Thymus (tissue), 11 donors: ENCODE results near the gene BOD1. TPM values are rescaled to one million over a fixed set of nuclear protein-coding genes. Genes with fewer than 3 reads are reported as not detected.

ENCODE experiments used
- DNase-seq, 9 donors: peaks; one replicate each; pipeline ENCODE4 v3.0.0-alpha.2; 2013; ENCODE audit warnings: low spot score in 9 of 9, low read depth in 6 of 9, missing footprints in 1 of 9
- H3K27ac ChIP-seq, 2 donors: one replicate each; pipeline ENCODE4 v1.5.1; 2013; ENCODE audit warnings: control low read depth in 1 of 2, low read depth in 1 of 2, low read length in 1 of 2, mild to moderate bottlenecking in 1 of 2, moderate library complexity in 1 of 2
- H3K27me3 ChIP-seq, 2 donors: one replicate each; pipeline ENCODE4 v1.5.1; 2013; ENCODE audit warnings: low read length in 1 of 2; ENCODE audit not compliant: control insufficient read depth in 2 of 2, insufficient read depth in 1 of 2
- H3K36me3 ChIP-seq, 2 donors: one replicate each; pipeline ENCODE4 v1.5.1; 2013; ENCODE audit warnings: low read length in 1 of 2, mild to moderate bottlenecking in 1 of 2, moderate library complexity in 1 of 2; ENCODE audit not compliant: control insufficient read depth in 2 of 2, insufficient read depth in 2 of 2
- H3K4me1 ChIP-seq, 2 donors: one replicate each; pipeline ENCODE4 v1.5.1; 2013; ENCODE audit warnings: low read length in 2 of 2; ENCODE audit not compliant: control insufficient read depth in 2 of 2, insufficient read depth in 2 of 2
- H3K4me3 ChIP-seq, 2 donors: one replicate each; pipeline ENCODE4 v1.5.1; 2013; ENCODE audit warnings: low read length in 2 of 2, control low read depth in 1 of 2, mild to moderate bottlenecking in 1 of 2
- H3K9me3 ChIP-seq, 2 donors: one replicate each; pipeline ENCODE4 v1.5.1; 2013; ENCODE audit warnings: low read length in 1 of 2, mild to moderate bottlenecking in 1 of 2; ENCODE audit not compliant: control insufficient read depth in 2 of 2, insufficient read depth in 1 of 2
- WGBS: extraction: QIAGEN DNeasy Blood & Tissue Kit; methylation state at CpG from one replicate; pipeline ENCODE4 v1.1.7; 2013; 5-methylcytosine and 5-hydroxymethylcytosine counted together
- polyA plus RNA-seq: library from polyadenylated mRNA; stranded (reverse); fragments of 200-250 nt; gene quantifications from one replicate; pipeline ENCODE4 v1.2.3, GENCODE V29; 2013
- total RNA-seq: library from RNA; stranded (reverse); fragments of 120-200 nt; gene quantifications from one replicate; pipeline ENCODE4 v1.2.4, GENCODE V29; 2013
- donor health status: healthy.

Gene BOD1
- total and polyA plus RNA-seq, 2 donors: 36.7 to 38.8 TPM

GRCh38 chr5:173624282-173624681 is 7.8 kb upstream of the BOD1 start:
- 96% methylated on average over 5 of the region's 5 CpGs for WGBS
- H3K4me1 ChIP-seq: no peaks in the 10 kb centered on the region

DNA sequence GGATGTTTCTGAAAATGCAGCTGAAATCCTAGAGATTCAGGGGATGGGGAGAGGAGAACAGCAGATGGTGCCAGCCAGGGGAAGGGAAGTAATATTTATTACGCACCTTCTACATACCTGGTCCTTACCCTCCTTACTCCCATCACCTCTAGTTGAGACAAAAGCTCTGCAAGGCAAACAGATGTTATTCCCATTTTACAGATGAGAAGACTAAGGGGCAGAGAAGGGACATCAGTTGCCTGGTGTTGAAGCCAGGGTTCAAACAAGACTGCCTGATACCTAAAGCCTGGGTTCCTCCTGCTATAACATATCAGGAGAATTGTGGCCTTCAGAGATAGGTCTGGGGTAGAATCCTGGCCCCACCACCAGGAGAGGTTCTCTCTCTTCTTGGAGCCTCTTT is 7.3 kb upstream of the BOD1 start:
- WGBS: 90% methylated on average over 1 of the region's 1 CpG
- H3K27ac ChIP-seq: no peak overlapping the region

More at GRCh38 chr5:173624282-173624681, 7.8 kb upstream of the BOD1 start:
- DNase-seq: no peak
- H3K9me3 ChIP-seq: no peaks in the 10 kb centered on the region
- H3K36me3 ChIP-seq: no peaks in the 10 kb centered on the region
- no peak overlapping the region for H3K4me3 ChIP-seq
- peaks cover 0 to 7% of the 10 kb centered on the region in 2 donors for H3K27me3 ChIP-seq
- no peak overlapping the region for H3K27ac ChIP-seq

GRCh38 chr5:173623296-173623771 is 6.9 kb upstream of the BOD1 start:
- Histone ChIP-seq H3K27me3 (peaks cover 0 to 4% of the 10 kb centered on the region in 2 donors), H3K4me1 (no peaks in the 10 kb centered on the region), H3K36me3 (no peaks in the 10 kb centered on the region), H3K9me3 (no peaks in the 10 kb centered on the region), H3K27ac (no peak overlapping the region), H3K4me3 (no peak overlapping the region)
- no peak for DNase-seq
- 92% methylated on average over 10 of the region's 10 CpGs for WGBS

More for the DNA sequence above, 7.3 kb upstream of the BOD1 start:
- Histone ChIP-seq H3K9me3 (no peaks in the 10 kb centered on the region), H3K4me1 (no peaks in the 10 kb centered on the region), H3K4me3 (no peak overlapping the region), H3K36me3 (no peaks in the 10 kb centered on the region), H3K27me3 (peaks cover 0 to 7% of the 10 kb centered on the region in 2 donors)
- DNase-seq: no peak

- WGBS: 96% methylated on average over 19 of the region's 19 CpGs
- H3K4me1 ChIP-seq: no peaks in the 10 kb centered on the region
- no peaks in the 10 kb centered on the region for H3K36me3 ChIP-seq
- H3K27ac ChIP-seq: no peak overlapping the region
- no peaks in the 10 kb centered on the region for H3K9me3 ChIP-seq
- no peak overlapping the region for H3K4me3 ChIP-seq
- no peak for DNase-seq
- no peaks in the 10 kb centered on the region for H3K27me3 ChIP-seq
Measured at GRCh38 chr5:173622183-173623047, 6.0 kb upstream of the BOD1 start.

DNA sequence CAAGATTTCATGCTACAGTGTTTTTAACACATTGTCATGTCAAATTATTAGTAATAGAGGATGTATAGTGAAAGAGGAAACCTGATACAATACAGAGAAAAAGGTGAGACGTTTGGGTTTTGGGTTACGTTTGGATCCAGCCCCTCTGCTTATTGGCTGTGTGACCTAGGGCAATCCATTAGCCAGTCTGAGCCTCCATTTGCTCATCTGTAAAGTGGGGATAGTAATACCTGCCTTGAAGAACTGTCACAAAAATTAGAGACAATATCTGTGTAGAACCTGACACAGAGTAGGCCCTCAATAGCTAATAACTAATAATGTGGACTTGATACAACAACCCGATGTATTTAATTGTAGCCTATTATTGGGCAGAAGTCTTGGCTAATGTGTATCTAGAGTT is 4.3 kb upstream of the BOD1 start:
- H3K4me1 ChIP-seq: no peaks in the 10 kb centered on the region
- no peak overlapping the region for H3K4me3 ChIP-seq
- DNase-seq: no peak
- H3K27ac ChIP-seq: no peak overlapping the region
- no peaks in the 10 kb centered on the region for H3K9me3 ChIP-seq
- H3K27me3 ChIP-seq: no peaks in the 10 kb centered on the region
- H3K36me3 ChIP-seq: no peaks in the 10 kb centered on the region
- 79% methylated on average over 3 of the region's 3 CpGs for WGBS

DNA sequence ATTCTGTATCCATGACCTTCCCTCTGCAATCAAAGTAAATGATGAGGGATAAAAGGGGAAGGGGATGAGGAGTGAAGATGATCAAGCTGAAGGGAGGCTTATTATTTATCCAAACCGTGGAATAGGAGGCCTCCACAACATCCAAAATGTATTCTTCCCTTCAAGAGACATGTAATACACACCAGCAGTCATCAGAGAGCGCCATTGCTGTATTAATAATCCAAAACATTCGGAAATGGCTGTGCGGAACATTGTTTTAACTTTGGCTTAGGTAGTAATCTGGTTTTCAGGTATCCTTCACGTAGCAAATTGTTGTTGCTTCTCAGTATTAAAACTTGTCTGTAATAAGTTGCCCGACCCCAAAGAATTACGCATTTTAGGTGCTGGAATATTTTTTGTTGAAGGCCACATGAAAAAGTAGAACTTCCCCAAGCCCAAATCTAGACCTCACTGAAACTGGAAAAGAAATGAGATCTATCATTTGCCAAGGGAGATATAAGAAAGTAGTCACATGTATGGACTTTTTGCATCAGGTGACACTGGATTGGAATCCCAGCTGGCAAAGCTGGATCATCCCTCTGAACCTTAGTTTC is 2.6 kb upstream of the BOD1 start:
- no peaks in the 10 kb centered on the region for H3K27me3 ChIP-seq
- H3K9me3 ChIP-seq: no peaks in the 10 kb centered on the region
- 19% methylated on average over 7 of the region's 7 CpGs for WGBS
- no peaks in the 10 kb centered on the region for H3K36me3 ChIP-seq
- H3K4me1 ChIP-seq: peaks cover 0 to 12% of the 10 kb centered on the region in 2 donors
- DNase-seq: peak in 8 of 9 donors; percentile 28 to 73 (median 49)
- no peak overlapping the region for H3K4me3 ChIP-seq
- H3K27ac ChIP-seq: no peak overlapping the region

DNA sequence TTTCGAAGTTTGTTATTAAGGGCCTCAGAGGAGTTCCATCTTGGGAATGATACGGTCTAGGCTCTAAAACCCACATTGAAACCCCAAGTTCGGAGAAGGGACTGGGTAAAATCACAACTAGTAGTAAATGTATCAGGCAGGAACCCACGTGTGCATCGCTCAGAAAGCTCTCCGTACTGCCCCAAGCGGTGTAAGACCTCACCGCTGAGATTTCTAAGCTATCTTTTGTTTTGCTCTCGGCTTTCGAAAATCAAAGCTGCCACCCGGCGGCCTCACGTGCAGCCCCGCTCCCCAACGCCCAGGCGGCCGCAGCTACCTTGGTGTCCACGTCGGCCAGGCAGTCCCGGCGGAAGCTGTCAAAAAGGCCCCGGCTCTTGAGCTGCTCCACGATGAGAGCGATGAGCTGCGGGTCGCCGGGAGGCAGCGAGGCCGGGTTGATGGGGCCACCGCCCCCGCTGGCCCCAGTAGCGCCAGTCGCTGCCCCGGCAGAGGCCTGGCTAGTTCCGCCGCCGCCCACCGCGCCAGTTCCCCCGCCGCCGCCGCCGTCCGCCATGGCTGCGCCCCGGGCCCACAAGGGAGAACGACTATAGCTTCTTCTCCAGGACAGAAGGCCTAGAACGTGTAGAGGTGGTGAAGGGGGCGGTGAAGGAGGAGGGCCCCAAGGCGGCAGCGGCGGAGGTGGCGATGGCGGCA is 420 bp downstream of the BOD1 start:
- WGBS: under 1% methylated on average over 55 of the region's 55 CpGs
- Histone ChIP-seq H3K27ac (peak overlapping the region; percentile 83 to 90), H3K27me3 (no peaks in the 10 kb centered on the region), H3K36me3 (peaks cover 7 to 16% of the 10 kb centered on the region in 2 donors), H3K4me1 (peaks cover 0 to 12% of the 10 kb centered on the region in 2 donors), H3K9me3 (no peaks in the 10 kb centered on the region), H3K4me3 (peak overlapping the region; percentile 77 to 96)
- peak; percentile 45 to 84 (median 56) for DNase-seq

DNA sequence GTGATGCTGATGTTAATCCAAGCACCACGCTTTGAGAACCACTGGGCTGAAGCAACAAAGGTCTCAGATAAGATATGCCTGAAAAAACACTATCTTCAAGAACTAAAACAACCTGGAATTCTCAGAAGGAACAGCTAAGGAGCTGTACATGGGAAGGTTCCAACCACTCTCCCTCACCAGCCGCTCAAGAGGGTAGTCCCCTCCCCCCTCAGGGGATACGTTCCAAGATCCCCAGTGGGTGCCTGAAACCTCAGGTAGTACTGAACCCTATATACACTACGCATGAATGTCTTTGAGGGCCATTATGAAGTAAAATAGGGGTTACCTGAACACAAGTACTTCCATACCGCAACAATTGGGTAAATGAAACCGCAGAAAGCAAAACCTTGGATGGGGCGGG is 1.9 kb downstream of the BOD1 start:
- 95% methylated on average over 7 of the region's 7 CpGs for WGBS
- Histone ChIP-seq H3K27ac (no peak overlapping the region), H3K4me1 (peaks cover 0 to 12% of the 10 kb centered on the region in 2 donors), H3K4me3 (no peak overlapping the region), H3K27me3 (no peaks in the 10 kb centered on the region), H3K36me3 (peaks cover 13 to 27% of the 10 kb centered on the region in 2 donors), H3K9me3 (no peaks in the 10 kb centered on the region)
- no peak for DNase-seq
